A549 (cell line): ENCODE results near the gene QRICH2. TPM values are rescaled to one million over a fixed set of nuclear protein-coding genes. Genes with fewer than 3 reads are reported as not detected.

Experiments used
- ATAC-seq, 2 experiments: fragments of 200-7000 bp in 1 of 2; fragments of >200 bp in 1 of 2; cut with Nextera tagmentation in 1 of 2; cut with Tn5 transposase in 1 of 2; 3 replicates each; pipeline versions ENCODE4 v1.8.0 to v1.9.1; 2018 to 2020; ENCODE audit warnings: mild to moderate bottlenecking in 1 of 2, moderate library complexity in 1 of 2
- CTCF ChIA-PET: fragments of 300-600 bp; sonication (Branson Sonifier 250); formaldehyde crosslinking; extraction: SDS; loops from one replicate; lab custom pipeline; 2021; ENCODE audit warnings: antibody characterized with exemption, inconsistent platforms; lab: Yijun Ruan, JAX
- POLR2A ChIA-PET: fragments of 350-600 bp; formaldehyde crosslinking; extraction: SDS; loops from one replicate; lab custom pipeline; 2021; ENCODE audit warnings: antibody characterized with exemption, inconsistent platforms; lab: Yijun Ruan, JAX
- DNase-seq, 2 experiments: peaks; one replicate each; pipeline versions ENCODE4 v3.0.0 to v3.0.0-alpha.2; 2011 to 2016; ENCODE audit warnings: low read depth in 1 of 2, low spot score in 1 of 2
- FAIRE-seq: peaks from 2 replicates; lab custom pipeline; 2011; peaks lifted over from hg19 to GRCh38; lab: Jason Lieb, UNC
- H3K27ac ChIP-seq, 2 experiments: fragments of >200 bp; sonication (Bioruptor Twin); formaldehyde crosslinking; 3 replicates each; pipeline ENCODE4 v1.5.1; 2016 to 2017
- H3K4me1 ChIP-seq: fragments of >200 bp; sonication (Bioruptor Twin); formaldehyde crosslinking; 3 replicates; pipeline ENCODE4 v1.6.1; 2016
- H3K4me2 ChIP-seq: fragments of >200 bp; sonication (Bioruptor Twin); formaldehyde crosslinking; 3 replicates; pipeline ENCODE4 v1.6.1; 2016
- H3K4me3 ChIP-seq: fragments of >200 bp; sonication (Bioruptor Twin); formaldehyde crosslinking; 3 replicates; pipeline ENCODE4 v1.5.1; 2016
- H3K9me3 ChIP-seq: fragments of >200 bp; sonication (Bioruptor Twin); formaldehyde crosslinking; 3 replicates; pipeline ENCODE4 v1.6.1; 2016
- BHLHE40 ChIP-seq: IDR thresholded peaks from 2 replicates; pipeline ENCODE4 v1.6.1; 2012; ENCODE audit warnings: low read depth, low read length, inconsistent platforms
- CBX2 ChIP-seq: fragments of 200-600 bp; sonication (generic); IDR thresholded peaks from 2 replicates; pipeline ENCODE4 v1.6.1; 2016; ENCODE audit warnings: low read depth, mild to moderate bottlenecking, borderline replicate concordance
- CBX8 ChIP-seq: fragments of 200-600 bp; sonication (generic); IDR thresholded peaks from 2 replicates; pipeline ENCODE4 v1.6.1; 2016
- CEBPB ChIP-seq, 2 experiments: fragments of >200 bp in 1 of 2; sonication (Bioruptor Twin) in 1 of 2; formaldehyde crosslinking in 1 of 2; IDR thresholded peaks; 2 replicates each; pipeline ENCODE4 v1.6.1; 2012 to 2016
- CHD2 ChIP-seq: fragments of 150-350 bp; IDR thresholded peaks from 2 replicates; pipeline ENCODE4 v1.6.1; 2014; ENCODE audit warnings: low read length; ENCODE audit not compliant: partially characterized antibody
- E2F6 ChIP-seq: IDR thresholded peaks from 2 replicates; pipeline ENCODE4 v1.6.1; 2012; ENCODE audit warnings: low read depth, borderline replicate concordance
- EHF ChIP-seq: fragments of 250-450 bp; sonication (Bioruptor Pico); IDR thresholded peaks from 2 replicates; pipeline ENCODE4 v1.5.0; 2020; ENCODE audit warnings: mild to moderate bottlenecking
- ELK1 ChIP-seq: fragments of 150-350 bp; IDR thresholded peaks from 2 replicates; pipeline ENCODE4 v1.6.1; 2014; ENCODE audit warnings: low read depth, mild to moderate bottlenecking, low read length
- ESRRA ChIP-seq: fragments of 150-350 bp; IDR thresholded peaks from 2 replicates; pipeline ENCODE4 v1.6.1; 2014; ENCODE audit warnings: mild to moderate bottlenecking, low read length, borderline replicate concordance
- FOSL2 ChIP-seq, 2 experiments: fragments of 450-650 bp in 1 of 2; fragments of >200 bp in 1 of 2; sonication (Bioruptor Twin) in 1 of 2; formaldehyde crosslinking; IDR thresholded peaks; 2 replicates each; pipeline versions ENCODE4 v1.5.0 to v1.6.1; 2016 to 2020; ENCODE audit warnings: mild to moderate bottlenecking in 1 of 2, moderate library complexity in 1 of 2
- FOXS1 ChIP-seq: fragments of 250-450 bp; sonication (Bioruptor Pico); IDR thresholded peaks from 2 replicates; pipeline ENCODE4 v1.5.0; 2020; ENCODE audit warnings: mild to moderate bottlenecking, moderate library complexity
- HDAC2 ChIP-seq: fragments of 200-600 bp; sonication (generic); IDR thresholded peaks from 2 replicates; pipeline ENCODE4 v1.6.1; 2016
- HEYL ChIP-seq: fragments of 250-450 bp; sonication (Bioruptor Pico); IDR thresholded peaks from 2 replicates; pipeline ENCODE4 v1.8.0; 2021; ENCODE audit warnings: mild to moderate bottlenecking, moderate library complexity
- HOXA7 ChIP-seq: fragments of 250-450 bp; sonication (Bioruptor Pico); IDR thresholded peaks from 2 replicates; pipeline ENCODE4 v1.5.0; 2020; ENCODE audit warnings: mild to moderate bottlenecking, moderate library complexity
- JUN ChIP-seq, 2 experiments: fragments of >200 bp; sonication (Bioruptor Twin); formaldehyde crosslinking; IDR thresholded peaks; 2 replicates in 1 of 2; 3 replicates in 1 of 2; pipeline ENCODE4 v1.6.1; 2016 to 2017
- KDM5A ChIP-seq: fragments of 200-600 bp; sonication (generic); IDR thresholded peaks from 2 replicates; pipeline ENCODE4 v1.6.1; 2016; ENCODE audit warnings: antibody characterized with exemption, mild to moderate bottlenecking
- MAFK ChIP-seq: fragments of 450-650 bp; IDR thresholded peaks from 2 replicates; pipeline ENCODE4 v1.6.1; 2014; ENCODE audit not compliant: partially characterized antibody
- MAX ChIP-seq: IDR thresholded peaks from 2 replicates; pipeline ENCODE4 v1.6.1; 2012
- NFE2L2 ChIP-seq: fragments of 150-350 bp; conservative IDR thresholded peaks from 2 replicates; pipeline ENCODE4 v1.6.1; 2014; ENCODE audit warnings: low read length
- PBX3 ChIP-seq: IDR thresholded peaks from 2 replicates; pipeline ENCODE4 v1.6.1; 2012
- PHF8 ChIP-seq: fragments of 200-600 bp; sonication (generic); IDR thresholded peaks from 2 replicates; pipeline ENCODE4 v1.6.1; 2016; ENCODE audit warnings: low read depth, mild to moderate bottlenecking, antibody characterized with exemption, moderate library complexity, borderline replicate concordance
- POLR2AphosphoS2 ChIP-seq: conservative IDR thresholded peaks from 2 replicates; pipeline ENCODE4 v1.6.1; 2012; ENCODE audit warnings: low read length, improper control_type of control experiment, inconsistent platforms
- RCOR1 ChIP-seq: fragments of 150-350 bp; IDR thresholded peaks from 2 replicates; pipeline ENCODE4 v1.6.1; 2014; ENCODE audit warnings: antibody characterized with exemption, low read length, low read depth
- RFX5 ChIP-seq: fragments of 450-650 bp; IDR thresholded peaks from 2 replicates; pipeline ENCODE4 v1.7.1; 2014; ENCODE audit warnings: antibody characterized with exemption, mild to moderate bottlenecking, moderate library complexity
- SMC3 ChIP-seq: fragments of >200 bp; sonication (Bioruptor Twin); formaldehyde crosslinking; IDR thresholded peaks from 3 replicates; pipeline ENCODE4 v1.6.1; 2018; ENCODE audit warnings: inconsistent platforms
- SREBF2 ChIP-seq: fragments of 450-650 bp; IDR thresholded peaks from 2 replicates; pipeline ENCODE4 v1.6.1; 2014; ENCODE audit warnings: mild to moderate bottlenecking, moderate library complexity
- USF2 ChIP-seq: fragments of 450-650 bp; IDR thresholded peaks from 2 replicates; pipeline ENCODE4 v1.6.1; 2014; ENCODE audit warnings: antibody characterized with exemption
- ZC3H11A ChIP-seq: fragments of 450-650 bp; IDR thresholded peaks from 2 replicates; pipeline ENCODE4 v1.6.1; 2014; ENCODE audit warnings: antibody characterized with exemption, mild to moderate bottlenecking
- ZNF302 ChIP-seq: fragments of 250-450 bp; sonication (Bioruptor Pico); IDR thresholded peaks from 2 replicates; pipeline ENCODE4 v1.9.0; 2021; ENCODE audit warnings: inconsistent platforms, mild to moderate bottlenecking, moderate library complexity
- WGBS: methylation state at CpG from one replicate; pipeline ENCODE4 v1.1.6; 2017; ENCODE audit errors: missing lambda C conversion rate; 5-methylcytosine and 5-hydroxymethylcytosine counted together
- polyA plus RNA-seq, 4 experiments: library from polyadenylated mRNA; depleted of rRNA in 3 of 4; stranded (reverse); fragments of >200 nt; fragmentation: RNase III in 1 of 4; extraction: RNeasy Plus Mini Kit Qiagen cat#74134 plus additional on column Dnase treatment in 1 of 4; gene quantifications; 2 replicates in 3 of 4; 3 replicates in 1 of 4; pipeline ENCODE4 v1.2.3, GENCODE V29; 2011 to 2017

QRICH2 gene
- polyA plus RNA-seq, 2 of the 4 experiments (the other 2 are of a cell fraction): 0.57 to 0.88 TPM

GRCh38 chr17:76337413-76337777, 29.3 kb upstream of the QRICH2 start:
- no peak for ATAC-seq
- Histone ChIP-seq H3K4me3 (no peak overlapping the region), H3K9me3 (no peaks in the 10 kb centered on the region), H3K4me2 (no peak overlapping the region), H3K27ac (no peak overlapping the region), H3K4me1 (no peaks in the 10 kb centered on the region)
- 94% methylated on average over 6 of the region's 6 CpGs for WGBS
- FAIRE-seq: no peak
- DNase-seq: no peak
- TF ChIP-seq SREBF2 (no peak), FOSL2 (IDR thresholded peaks at IDR 0.05) (no peak), FOSL2 (CRISPR knock-in tag; IDR thresholded peaks at IDR 0.05) (no peak), E2F6 (no peak), ZNF302 (no peak), JUN (IDR thresholded peaks at IDR 0.05) (no peak), HDAC2 (no peak), FOXS1 (no peak), CBX8 (no peak), BHLHE40 (no peak), ZC3H11A (no peak), POLR2AphosphoS2 (no peak)
- ChIA-PET CTCF (interaction anchor here (0.6 to 3.7 kb wide), 10 partner anchors 8 to 169 kb away, joined by 3 to 20 read pairs (median 5); no protein-coding TSS in a partner anchor), POLR2A (interaction anchor here (0.5 kb wide), 1 partner anchor 9 kb away, joined by 6 read pairs; no protein-coding TSS in a partner anchor)

GRCh38 chr17:76336756-76337412, 28.8 kb upstream of the QRICH2 start:
- POLR2A ChIA-PET: no interaction called here
- no peak for DNase-seq
- H3K4me1 ChIP-seq: no peaks in the 10 kb centered on the region

GRCh38 chr17:76335716-76336381, 27.8 kb upstream of the QRICH2 start:
- no peak overlapping the region for H3K4me3 ChIP-seq
- TF ChIP-seq FOXS1 (no peak), PBX3 (no peak), ELK1 (no peak)
- H3K4me2 ChIP-seq: no peak overlapping the region
- FAIRE-seq (no peak), DNase-seq (no peak), ATAC-seq (no peak)
- ChIA-PET CTCF (interaction anchor here (1.1 to 2.8 kb wide), 8 partner anchors 9 to 122 kb away, joined by 4 to 10 read pairs (median 6); no protein-coding TSS in a partner anchor), POLR2A (no interaction called here)
- WGBS: 91% methylated on average over 9 of the region's 9 CpGs
- no peak overlapping the region for H3K27ac ChIP-seq
- H3K4me1 ChIP-seq: no peaks in the 10 kb centered on the region
- H3K9me3 ChIP-seq: no peaks in the 10 kb centered on the region

More at GRCh38 chr17:76336756-76337412, 28.8 kb upstream of the QRICH2 start:
- WGBS: 94% methylated on average over 7 of the region's 7 CpGs
- no peak overlapping the region for H3K27ac ChIP-seq
- no peak overlapping the region for H3K4me3 ChIP-seq
- no peak for TF ChIP-seq FOXS1
- TF ChIP-seq CBX2: no peak
- no peak for TF ChIP-seq MAX
- TF ChIP-seq HOXA7: no peak
- no peak for TF ChIP-seq MAFK
- TF ChIP-seq BHLHE40: no peak
- TF ChIP-seq CHD2: no peak
- no peak for TF ChIP-seq PHF8
- no peak for TF ChIP-seq CEBPB (IDR thresholded peaks at IDR 0.05)
- no peak for TF ChIP-seq EHF (CRISPR knock-in tag)
- no peak for TF ChIP-seq RCOR1
- no peak for TF ChIP-seq ESRRA
- no peak for TF ChIP-seq SREBF2
- no peak for TF ChIP-seq NFE2L2
- TF ChIP-seq SMC3: no peak
- TF ChIP-seq RFX5: no peak
- TF ChIP-seq HEYL (CRISPR knock-in tag): no peak
- no peak for TF ChIP-seq USF2
- no peak for TF ChIP-seq KDM5A
- TF ChIP-seq CBX8: no peak
- no peak overlapping the region for H3K4me2 ChIP-seq
- H3K9me3 ChIP-seq: no peaks in the 10 kb centered on the region
- CTCF ChIA-PET: interaction anchor here (0.7 to 2.8 kb wide), 11 partner anchors 8 to 170 kb away, joined by 3 to 10 read pairs (median 5); no protein-coding TSS in a partner anchor
- ATAC-seq (no peak), FAIRE-seq (no peak)
